Spleen (tissue), 11 donors: ENCODE measurements around the gene BAIAP2L2. TPM values are rescaled to one million over a fixed set of nuclear protein-coding genes. Genes with fewer than 3 reads are reported as not detected.

ENCODE experiments used
- DNase-seq: peaks from one replicate; pipeline ENCODE4 v3.0.0-alpha.2; 2020
- H3K27ac ChIP-seq, 8 donors: fragments of 200-600 bp; sonication (generic) in 7 of 8; 1 replicate in 4 of 8; 2 replicates in 4 of 8; pipeline versions ENCODE4 v1.5.0 to v1.8.0; 2016 to 2021; ENCODE audit warnings: inconsistent platforms in 4 of 8, mild to moderate bottlenecking in 4 of 8, moderate library complexity in 1 of 8
- H3K27me3 ChIP-seq, 7 donors: fragments of 200-600 bp; sonication (generic) in 6 of 7; replicated peaks in 1 of 7; 1 replicate in 4 of 7; 2 replicates in 3 of 7; pipeline versions ENCODE4 v1.5.0 to v1.8.0; 2016 to 2021; ENCODE audit warnings: inconsistent platforms in 3 of 7, mild to moderate bottlenecking in 1 of 7
- H3K36me3 ChIP-seq, 6 donors: fragments of 200-600 bp; sonication (generic) in 5 of 6; 1 replicate in 4 of 6; 2 replicates in 2 of 6; pipeline versions ENCODE4 v1.5.0 to v1.8.0; 2016 to 2021; ENCODE audit warnings: inconsistent platforms in 2 of 6
- H3K4me1 ChIP-seq, 6 donors: fragments of 200-600 bp; sonication (generic) in 5 of 6; 1 replicate in 3 of 6; 2 replicates in 3 of 6; pipeline versions ENCODE4 v1.5.0 to v1.8.0; 2016 to 2021; ENCODE audit warnings: inconsistent platforms in 3 of 6
- H3K4me3 ChIP-seq, 8 donors: fragments of 200-600 bp; sonication (generic) in 7 of 8; 1 replicate in 4 of 8; 2 replicates in 4 of 8; pipeline versions ENCODE4 v1.5.0 to v1.8.0; 2016 to 2021; ENCODE audit warnings: inconsistent platforms in 4 of 8, mild to moderate bottlenecking in 4 of 8, moderate library complexity in 2 of 8
- H3K9me3 ChIP-seq, 8 donors: fragments of 200-600 bp; sonication (generic) in 7 of 8; 1 replicate in 4 of 8; 2 replicates in 4 of 8; pipeline versions ENCODE4 v1.5.0 to v1.8.0; 2016 to 2021; ENCODE audit warnings: inconsistent platforms in 4 of 8
- POLR2A ChIP-seq, 3 donors: fragments of 450-650 bp; IDR thresholded peaks; one replicate each; pipeline ENCODE4 v1.5.1; 2017; ENCODE audit warnings: antibody characterized with exemption in 3 of 3, mild to moderate bottlenecking in 1 of 3
- POLR2AphosphoS5 ChIP-seq, 3 donors: sonication (generic); formaldehyde crosslinking; IDR thresholded peaks; one replicate each; pipeline ENCODE4 v1.5.1; 2017; ENCODE audit warnings: antibody characterized with exemption in 3 of 3
- WGBS, 5 donors: extraction: QIAGEN DNeasy Blood & Tissue Kit in 3 of 5; methylation state at CpG; one replicate each; pipeline versions ENCODE4 v1.1.5 to v1.1.7; 2013 to 2018; 5-methylcytosine and 5-hydroxymethylcytosine counted together
- intact Hi-C: fragments of 100-400 bp; cut with DNase I; formaldehyde crosslinking; loops from one replicate; pipeline ENCODE4 v1.15.0; 2023; ENCODE audit warnings: low total_unique reads
- polyA plus RNA-seq, 3 donors: library from polyadenylated mRNA; stranded (reverse); fragments of 200-250 nt; gene quantifications; one replicate each; pipeline ENCODE4 v1.2.1, GENCODE V29; 2013
- total RNA-seq, 7 donors: library from RNA; depleted of rRNA in 3 of 7; stranded (reverse); fragments of >200 nt in 3 of 7; fragmentation: NEBNext Ultra II Directional in 4 of 7; extraction: Animal tissue kit (Norgen Biotek cat#: 25700) in 4 of 7; gene quantifications; one replicate each; pipeline versions ENCODE4 v1.1.0 to v1.2.1, GENCODE V29; 2016 to 2021
- TF ChIP-seq, protein P1 (sequence below), 11 experiments: fragments of 200-600 bp in 7 of 11; fragments of 450-650 bp in 4 of 11; sonication (generic) in 4 of 11; IDR thresholded peaks in 8 of 11; conservative IDR thresholded peaks in 3 of 11; 1 replicate in 7 of 11; 2 replicates in 4 of 11; pipeline versions ENCODE4 v1.4.0 to v1.8.0; 2016 to 2021; ENCODE audit warnings: antibody characterized with exemption in 11 of 11, inconsistent platforms in 4 of 11, mild to moderate bottlenecking in 1 of 11
- donor health status: healthy with polysubstance abuse.
- donor health status: DM: no; HTN: no; CAD: no; lungs with moderate emphysema.
- donor health status: DM: no; HTN: no; CAD: no.
- donor health status: Bipolar disorder and iron deficiency.
- donor health status: healthy.
- donor health status: DM: no; HTN: no; CAD: no.
- donor health status: DM: yes; HTN: yes; CAD: no.

The BAIAP2L2 gene
- total and polyA plus RNA-seq, 10 donors, result 0.37 to 3.0 (median 0.91) TPM

DNA sequence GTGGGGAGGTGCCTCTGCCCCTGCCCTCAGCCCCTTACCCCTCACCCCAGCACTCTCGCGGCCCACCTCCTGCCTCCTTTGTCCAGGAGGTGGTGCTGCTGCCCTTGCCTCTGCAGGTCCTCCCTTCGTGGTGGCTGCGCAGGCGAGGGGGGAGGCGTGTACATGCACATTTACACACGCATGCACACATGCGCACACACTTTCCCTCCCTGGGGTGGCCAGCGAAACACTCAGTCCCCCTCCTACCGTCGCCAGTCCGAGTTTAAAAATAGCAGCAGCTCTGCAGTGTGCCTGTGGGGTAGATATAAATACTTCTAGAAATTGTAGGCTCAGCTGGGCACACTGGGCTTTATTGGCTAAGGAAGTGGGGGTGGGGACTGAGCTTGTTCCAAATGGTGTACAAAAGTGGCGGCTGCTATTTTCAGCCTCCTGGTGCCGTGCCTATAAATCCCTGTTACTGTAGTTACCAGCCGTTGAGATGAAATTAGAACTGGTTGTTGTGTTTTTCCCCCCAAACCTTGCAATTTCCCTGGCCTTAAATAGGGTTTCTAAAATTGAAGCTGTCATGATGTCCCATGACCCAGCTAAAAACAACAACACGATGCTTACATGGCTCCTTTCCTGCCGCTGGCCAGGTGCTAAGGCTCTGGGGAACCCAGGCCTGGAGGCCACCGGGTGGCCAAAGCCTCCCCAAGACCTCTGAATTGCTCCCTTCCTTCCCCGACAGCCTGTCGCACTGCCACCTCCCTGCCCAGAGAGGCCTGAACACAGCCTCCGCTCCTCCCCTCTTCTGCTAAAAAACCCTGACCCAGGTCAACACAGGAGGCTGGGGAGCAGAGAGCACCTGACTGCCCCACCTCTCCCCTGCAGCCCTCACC is 40.9 kb downstream of the BAIAP2L2 start:
- Histone ChIP-seq H3K27me3 (no peaks in the 10 kb centered on the region), H3K27ac (peak overlapping the region in 1 of 8 donors; percentile 8), H3K4me1 (no peaks in the 10 kb centered on the region)

GRCh38 chr22:38068641-38069371 is 41.7 kb downstream of the BAIAP2L2 start:
- Histone ChIP-seq H3K4me3 (no peak overlapping the region), H3K9me3 (no peaks in the 10 kb centered on the region), H3K4me1 (peaks cover 0 to 2% (median 0%) of the 10 kb centered on the region in 6 donors), H3K27ac (no peak overlapping the region), H3K36me3 (peaks cover 0 to 100% (median 83%) of the 10 kb centered on the region in 6 donors), H3K27me3 (no peaks in the 10 kb centered on the region)
- 90 to 96% (median 93%) methylated on average over 10 to 13 of the region's 13 CpGs for WGBS, 5 donors
- intact Hi-C loops, result loop anchor here (10.0 kb wide), 1 partner anchor 166 kb away; no protein-coding TSS in a partner anchor
- TF ChIP-seq, protein P1, sequence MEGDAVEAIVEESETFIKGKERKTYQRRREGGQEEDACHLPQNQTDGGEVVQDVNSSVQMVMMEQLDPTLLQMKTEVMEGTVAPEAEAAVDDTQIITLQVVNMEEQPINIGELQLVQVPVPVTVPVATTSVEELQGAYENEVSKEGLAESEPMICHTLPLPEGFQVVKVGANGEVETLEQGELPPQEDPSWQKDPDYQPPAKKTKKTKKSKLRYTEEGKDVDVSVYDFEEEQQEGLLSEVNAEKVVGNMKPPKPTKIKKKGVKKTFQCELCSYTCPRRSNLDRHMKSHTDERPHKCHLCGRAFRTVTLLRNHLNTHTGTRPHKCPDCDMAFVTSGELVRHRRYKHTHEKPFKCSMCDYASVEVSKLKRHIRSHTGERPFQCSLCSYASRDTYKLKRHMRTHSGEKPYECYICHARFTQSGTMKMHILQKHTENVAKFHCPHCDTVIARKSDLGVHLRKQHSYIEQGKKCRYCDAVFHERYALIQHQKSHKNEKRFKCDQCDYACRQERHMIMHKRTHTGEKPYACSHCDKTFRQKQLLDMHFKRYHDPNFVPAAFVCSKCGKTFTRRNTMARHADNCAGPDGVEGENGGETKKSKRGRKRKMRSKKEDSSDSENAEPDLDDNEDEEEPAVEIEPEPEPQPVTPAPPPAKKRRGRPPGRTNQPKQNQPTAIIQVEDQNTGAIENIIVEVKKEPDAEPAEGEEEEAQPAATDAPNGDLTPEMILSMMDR (IDR thresholded peaks at IDR 0.05 in 8 of 11, conservative IDR thresholded peaks at IDR 0.05 in 3 of 11), result no peak
- TF ChIP-seq POLR2AphosphoS5 (IDR thresholded peaks at IDR 0.05) (peak in 1 of 3 donors; percentile 24), POLR2A (IDR thresholded peaks at IDR 0.05) (no peak)
- no peak for DNase-seq

More for the DNA sequence above, 40.9 kb downstream of the BAIAP2L2 start:
- TF ChIP-seq POLR2A (IDR thresholded peaks at IDR 0.05), result no peak
- peak in 2 of 3 donors; percentile 34 to 44 for TF ChIP-seq POLR2AphosphoS5 (IDR thresholded peaks at IDR 0.05)
- TF ChIP-seq, protein P1 (IDR thresholded peaks at IDR 0.05 in 8 of 11, conservative IDR thresholded peaks at IDR 0.05 in 3 of 11), result peak in 5 of 11 experiments; percentile 6 to 38 (median 30)
- Histone ChIP-seq H3K36me3 (peaks cover 0 to 100% (median 90%) of the 10 kb centered on the region in 6 donors), H3K4me3 (no peak overlapping the region), H3K9me3 (no peaks in the 10 kb centered on the region)
- WGBS, 5 donors, result 75 to 84% (median 79%) methylated on average over 20 to 21 of the region's 21 CpGs
- DNase-seq, result no peak
- intact Hi-C loops, result loop anchor here (10.0 kb wide), 1 partner anchor 165 kb away; no protein-coding TSS in a partner anchor

DNA sequence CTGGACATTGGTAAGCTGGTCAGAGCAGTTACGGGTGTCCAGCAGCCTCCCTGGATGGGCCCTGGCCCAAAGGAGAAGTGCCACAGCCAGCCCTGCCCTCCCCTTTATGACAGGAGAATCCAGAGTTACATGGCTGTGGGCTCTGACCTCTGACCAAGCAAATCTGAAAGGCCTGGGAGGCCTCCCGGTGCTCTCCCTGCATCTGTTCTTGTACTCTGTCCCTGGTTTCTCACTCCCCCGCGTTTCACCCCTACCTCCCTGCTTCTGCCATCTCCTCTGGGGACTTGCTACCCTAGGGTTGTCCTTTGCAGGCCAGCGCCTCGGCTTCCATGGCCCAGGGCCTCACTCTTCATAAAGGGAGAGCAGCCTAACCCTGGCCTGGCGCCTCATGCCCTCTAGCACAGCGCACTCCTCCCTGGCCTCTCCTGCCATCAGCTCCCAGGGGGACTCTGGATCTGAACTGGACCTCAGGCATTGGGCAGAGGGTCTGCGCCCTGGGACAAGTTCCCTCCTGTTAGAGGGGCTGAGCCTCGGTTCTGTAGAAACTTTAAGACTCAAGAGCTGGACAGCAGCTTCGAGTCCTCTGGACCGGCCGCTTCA is 42.6 kb downstream of the BAIAP2L2 start:
- Histone ChIP-seq H3K4me3 (no peak overlapping the region), H3K27me3 (no peaks in the 10 kb centered on the region), H3K36me3 (peaks cover 0 to 100% (median 75%) of the 10 kb centered on the region in 6 donors), H3K9me3 (no peaks in the 10 kb centered on the region), H3K4me1 (peaks cover 0 to 11% (median 5%) of the 10 kb centered on the region in 6 donors), H3K27ac (no peak overlapping the region)
- intact Hi-C loops, result loop anchor here (10.0 kb wide), 1 partner anchor 167 kb away; no protein-coding TSS in a partner anchor
- no peak for DNase-seq
- WGBS, 5 donors, result 91 to 97% (median 95%) methylated on average over 8 to 13 of the region's 13 CpGs
- TF ChIP-seq POLR2AphosphoS5 (IDR thresholded peaks at IDR 0.05), result peak in 1 of 3 donors; percentile 37
- TF ChIP-seq, protein P1 (IDR thresholded peaks at IDR 0.05 in 8 of 11, conservative IDR thresholded peaks at IDR 0.05 in 3 of 11), result no peak
